HL-60 (cell line): ENCODE data around the gene PLEKHA3.
"Not testable (repeated sequence)": the region's sequence is repeated elsewhere in the genome, so short reads cannot be mapped to it uniquely, and the experiment has no call there.

Experiments used
- DNase-seq, 2 experiments: peaks; one replicate each; pipeline ENCODE4 v3.0.0-alpha.2; 2010 to 2020; ENCODE audit warnings: low read depth in 1 of 2, low spot score in 1 of 2
- H3K27ac ChIP-seq: fragments of 250-450 bp; sonication (Bioruptor Pico); replicated peaks from 2 replicates; pipeline ENCODE4 v1.5.1; 2020; ENCODE audit warnings: mild to moderate bottlenecking, moderate library complexity
- H3K27me3 ChIP-seq: fragments of 250-450 bp; sonication (Bioruptor Pico); 2 replicates; pipeline ENCODE4 v1.5.1; 2021; ENCODE audit warnings: mild to moderate bottlenecking, moderate library complexity; ENCODE audit not compliant: insufficient read depth, poor library complexity, severe bottlenecking
- H3K4me3 ChIP-seq: replicated peaks from 2 replicates; pipeline ENCODE4 v1.5.1; 2011; ENCODE audit warnings: mild to moderate bottlenecking, control low read depth, low read length; ENCODE audit not compliant: insufficient read depth
- CTCF ChIP-seq: IDR thresholded peaks from one replicate; pipeline ENCODE4 v1.5.1; 2011; ENCODE audit warnings: low read length, control low read depth, inconsistent platforms; ENCODE audit not compliant: insufficient read depth
- GABPA ChIP-seq: IDR thresholded peaks from 2 replicates; pipeline ENCODE4 v1.6.1; 2012; ENCODE audit warnings: low read depth
- POLR2AphosphoS5 ChIP-seq: IDR thresholded peaks from 2 replicates; pipeline ENCODE4 v1.6.1; 2012; ENCODE audit warnings: low read depth
- REST ChIP-seq: IDR thresholded peaks from 2 replicates; pipeline ENCODE4 v1.6.1; 2012; ENCODE audit warnings: low read depth; ENCODE audit not compliant: insufficient replicate concordance
- SPI1 ChIP-seq: IDR thresholded peaks from 2 replicates; pipeline ENCODE4 v1.6.1; 2012; ENCODE audit warnings: low read depth, mild to moderate bottlenecking, borderline replicate concordance

Gene PLEKHA3

GRCh38 chr2:178455947-178456346 lies 24.3 kb upstream of the PLEKHA3 start:
- Histone ChIP-seq H3K4me3 (no peak overlapping the region), H3K27me3 (no peaks in the 10 kb centered on the region), H3K27ac (no peak overlapping the region)
- no peak for DNase-seq
- no peak for TF ChIP-seq POLR2AphosphoS5
- TF ChIP-seq CTCF, result no peak
- no peak for TF ChIP-seq SPI1

DNA sequence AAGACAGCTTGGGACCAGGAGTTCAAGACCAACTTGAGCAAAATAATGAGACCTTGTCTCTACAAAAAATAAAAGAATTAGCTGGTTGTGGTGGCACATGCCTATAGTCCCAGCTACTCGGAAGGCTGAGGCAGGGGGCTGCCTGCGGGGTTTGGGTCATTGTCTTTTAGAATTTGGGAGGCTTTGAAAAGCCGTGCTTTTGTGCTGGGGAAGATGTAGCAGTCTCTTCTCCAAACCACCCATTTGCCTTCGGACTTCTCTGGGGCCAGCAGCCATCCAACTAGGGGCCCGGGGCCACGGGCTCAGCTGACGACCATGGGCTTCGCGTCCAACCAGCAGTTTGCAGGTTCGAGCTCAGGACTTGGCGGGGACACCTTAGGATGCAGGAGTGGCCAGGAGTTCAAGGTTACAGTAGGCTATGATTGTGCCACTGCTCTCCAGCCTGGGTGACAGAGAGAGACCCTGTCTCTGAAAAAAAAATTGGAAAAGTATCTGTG lies 22.8 kb upstream of the PLEKHA3 start:
- DNase-seq, result no peak

GRCh38 chr2:178469219-178469849 lies 10.9 kb upstream of the PLEKHA3 start:
- TF ChIP-seq SPI1 (no peak), POLR2AphosphoS5 (no peak), GABPA (no peak)
- H3K4me3 ChIP-seq, result no peak overlapping the region
- H3K27me3 ChIP-seq, result no peaks in the 10 kb centered on the region
- no peak overlapping the region for H3K27ac ChIP-seq
- no peak for DNase-seq

More for the DNA sequence above, 22.8 kb upstream of the PLEKHA3 start:
- H3K27me3 ChIP-seq, result no peaks in the 10 kb centered on the region
- TF ChIP-seq POLR2AphosphoS5 (no peak), GABPA (no peak)
- H3K4me3 ChIP-seq, result no peak overlapping the region
- no peak overlapping the region for H3K27ac ChIP-seq

DNA sequence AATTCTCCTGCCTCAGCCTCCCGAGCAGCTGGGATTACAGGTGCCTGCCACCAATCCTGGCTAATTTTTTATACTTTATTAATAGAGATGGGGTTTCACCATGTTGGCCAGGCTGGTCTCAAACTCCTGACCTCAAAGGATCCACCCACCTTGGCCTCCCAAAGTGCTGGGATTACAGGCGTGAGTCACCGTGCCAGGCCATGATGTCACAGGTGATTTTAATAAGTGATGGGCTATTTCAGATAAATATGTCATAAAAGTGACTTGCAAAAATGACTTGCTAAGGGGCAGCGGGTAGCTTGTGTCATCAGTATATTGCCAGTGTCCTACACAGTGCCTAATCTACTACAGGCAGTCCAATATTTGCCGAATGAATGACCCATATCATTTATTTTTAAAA lies 8.9 kb upstream of the PLEKHA3 start:
- H3K4me3 ChIP-seq, result not testable (repeated sequence)

DNA sequence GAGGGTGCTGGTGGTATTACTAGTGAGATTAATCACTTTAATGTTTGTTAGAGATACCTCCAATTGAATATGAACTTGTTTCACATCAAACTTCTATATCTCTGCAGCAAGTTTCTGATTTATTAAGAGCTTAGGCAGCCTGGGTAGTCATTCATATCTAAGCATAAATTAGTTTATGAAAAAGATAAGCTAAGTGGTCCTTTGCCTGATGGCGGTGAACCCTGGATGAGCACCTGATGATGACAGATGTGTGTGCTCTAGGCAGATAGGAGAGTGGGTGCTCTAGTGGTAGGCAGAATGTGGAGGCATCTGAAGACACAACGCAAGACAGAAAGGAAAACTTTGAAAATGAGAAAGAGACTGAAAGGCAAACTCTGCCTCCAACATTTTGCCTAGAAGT lies 6.9 kb upstream of the PLEKHA3 start:
- Histone ChIP-seq H3K27ac (no peak overlapping the region), H3K4me3 (no peak overlapping the region), H3K27me3 (no peaks in the 10 kb centered on the region)
- TF ChIP-seq CTCF (no peak), SPI1 (no peak), GABPA (no peak), REST (no peak), POLR2AphosphoS5 (no peak)
- no peak for DNase-seq

More for the DNA sequence above, 8.9 kb upstream of the PLEKHA3 start:
- not testable (repeated sequence) for H3K27me3 ChIP-seq, H3K27ac ChIP-seq, DNase-seq

DNA sequence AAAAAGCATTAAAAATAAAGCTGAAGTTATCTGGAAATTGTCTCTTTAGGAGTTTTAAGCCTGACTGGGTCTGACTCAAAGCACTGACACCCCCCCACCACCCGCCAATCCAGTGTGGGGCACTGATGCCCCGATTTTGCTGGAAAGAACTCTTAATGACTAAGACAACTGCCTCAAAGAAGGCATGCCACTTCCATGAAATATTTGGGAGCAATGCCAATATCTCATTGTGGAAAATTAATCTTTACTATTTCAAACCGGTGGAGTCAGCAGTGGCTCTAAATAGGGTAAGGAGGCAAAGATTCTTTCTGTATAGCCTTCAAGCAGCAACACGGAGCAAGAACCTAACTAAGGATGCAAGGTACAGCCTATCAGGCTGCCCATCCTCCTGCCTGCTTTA lies 6.3 kb upstream of the PLEKHA3 start:
- Histone ChIP-seq H3K27ac (no peak overlapping the region), H3K27me3 (no peaks in the 10 kb centered on the region), H3K4me3 (no peak overlapping the region)
- TF ChIP-seq SPI1, result no peak
- DNase-seq, result no peak
